Calu3 (cell line): ENCODE results near the gene PRSS33. TPM values are rescaled to one million over a fixed set of nuclear protein-coding genes. Genes with fewer than 3 reads are reported as not detected.
A peak's percentile ranks its signal among the peaks of the same experiment; 100 is the strongest.

Source experiments
- BruUV-seq: library from RNA; stranded (reverse); fragments of 400-500 nt; replicated peaks from 2 replicates; lab custom pipeline; 2021; lab: Mats Ljungman, UMichigan
- CTCF ChIA-PET: fragments of 300-600 bp; sonication (Branson Sonifier 250); formaldehyde crosslinking; loops from one replicate; lab custom pipeline; 2022; ENCODE audit warnings: antibody characterized with exemption; lab: Charles Lee
- DNase-seq: peaks from one replicate; pipeline ENCODE4 v3.0.0; 2022
- H3K27ac Mint-ChIP-seq: one replicate; pipeline ENCODE4 v1.8.0; 2022; ENCODE audit warnings: mixed read lengths; ENCODE audit not compliant: unreplicated experiment
- H3K27me3 Mint-ChIP-seq: one replicate; pipeline ENCODE4 v1.8.0; 2022; ENCODE audit warnings: mixed read lengths; ENCODE audit not compliant: unreplicated experiment
- H3K36me3 Mint-ChIP-seq: one replicate; pipeline ENCODE4 v1.8.0; 2022; ENCODE audit warnings: mild to moderate bottlenecking, moderate library complexity, mixed read lengths; ENCODE audit not compliant: insufficient read depth, unreplicated experiment
- H3K4me1 Mint-ChIP-seq: one replicate; pipeline ENCODE4 v1.8.0; 2022; ENCODE audit warnings: mild to moderate bottlenecking, low read depth, mixed read lengths; ENCODE audit not compliant: unreplicated experiment
- H3K4me3 Mint-ChIP-seq: one replicate; pipeline ENCODE4 v1.8.0; 2022; ENCODE audit warnings: mild to moderate bottlenecking, low read depth, moderate library complexity, mixed read lengths; ENCODE audit not compliant: unreplicated experiment
- H3K9me3 Mint-ChIP-seq: one replicate; pipeline ENCODE4 v1.8.0; 2022; ENCODE audit warnings: low read depth, mixed read lengths; ENCODE audit not compliant: unreplicated experiment
- CTCF ChIP-seq: fragments of 200-600 bp; IDR thresholded peaks from one replicate; pipeline ENCODE4 v1.8.0; 2022; ENCODE audit warnings: antibody characterized with exemption; ENCODE audit not compliant: unreplicated experiment
- intact Hi-C: fragments of 100-400 bp; cut with micrococcal nuclease; formaldehyde crosslinking; loops from one replicate; pipeline ENCODE4 v1.10.0; 2022; ENCODE audit not compliant: unreplicated experiment
- total RNA-seq: library from RNA; stranded (reverse); gene quantifications from 2 replicates; pipeline ENCODE4 v1.2.3, GENCODE V29; 2022

PRSS33 gene
- total RNA-seq, 1 experiment from 2014 or later = 13.2 TPM

- intact Hi-C loops = no loop called here
- H3K36me3 Mint-ChIP-seq = peaks cover 68% of the 10 kb centered on the region
- TF ChIP-seq CTCF = no peak
- H3K27ac Mint-ChIP-seq = peak within 1 kb of the TSS; percentile 96
- no TSS peak for BruUV-seq
- peaks cover 3% of the 10 kb centered on the region for H3K9me3 Mint-ChIP-seq
- peak within 1 kb of the TSS; percentile 90 for H3K4me3 Mint-ChIP-seq
- CTCF ChIA-PET = interaction anchor here (0.6 to 0.7 kb wide), 7 partner anchors 66 to 881 kb away, joined by 3 to 5 read pairs (median 4); partner anchors contain the start of gene PRSS22
- DNase-seq = peak; percentile 95
- H3K4me1 Mint-ChIP-seq = peaks cover 32% of the 10 kb centered on the region
- no peaks in the 10 kb centered on the region for H3K27me3 Mint-ChIP-seq
Measured at GRCh38 chr16:2752035-2752849, 35.1 kb downstream of the PRSS33 start, which contains the start of gene SRRM2. Gene SRRM2 (plus strand): TSS chr16:2752638. CDS start chr16:2756365, 3,727 bp downstream.

GRCh38 chr16:2751577-2752034 is 35.8 kb downstream of the PRSS33 start:
- intact Hi-C loops = no loop called here
- CTCF ChIA-PET = no interaction called here
- DNase-seq = no peak

GRCh38 chr16:2749936-2750335 is 37.4 kb downstream of the PRSS33 start:
- intact Hi-C loops = no loop called here
- no TSS peak for BruUV-seq
- no peak for TF ChIP-seq CTCF
- Mint-ChIP-seq H3K4me3 (no peak overlapping the region), H3K4me1 (peaks cover 9% of the 10 kb centered on the region), H3K27ac (no peak overlapping the region), H3K9me3 (no peaks in the 10 kb centered on the region), H3K36me3 (peaks cover 45% of the 10 kb centered on the region), H3K27me3 (peaks cover 3% of the 10 kb centered on the region)
- CTCF ChIA-PET = no interaction called here
- no peak for DNase-seq

More at GRCh38 chr16:2751577-2752034, 35.8 kb downstream of the PRSS33 start:
- Mint-ChIP-seq H3K27ac (peak overlapping the region; percentile 88), H3K9me3 (peaks cover 3% of the 10 kb centered on the region), H3K27me3 (no peaks in the 10 kb centered on the region), H3K4me1 (peaks cover 26% of the 10 kb centered on the region), H3K36me3 (peaks cover 62% of the 10 kb centered on the region), H3K4me3 (peak overlapping the region; percentile 90)
- TF ChIP-seq CTCF = no peak
- BruUV-seq = TSS peak; percentile 70

GRCh38 chr16:2749476-2749875 is 37.9 kb downstream of the PRSS33 start:
- no peak for DNase-seq
- Mint-ChIP-seq H3K36me3 (peaks cover 41% of the 10 kb centered on the region), H3K4me3 (no peak overlapping the region), H3K9me3 (no peaks in the 10 kb centered on the region), H3K27me3 (peaks cover 8% of the 10 kb centered on the region), H3K4me1 (peaks cover 5% of the 10 kb centered on the region), H3K27ac (no peak overlapping the region)
- no peak for TF ChIP-seq CTCF
- intact Hi-C loops = no loop called here
- BruUV-seq = no TSS peak
- CTCF ChIA-PET = no interaction called here
